DMS53 treated with DMSO at 0.1 percent for 48 hours (cell line): Measurements from ENCODE around the gene CASP6.

Source experiments
- DNase-seq: peaks from one replicate; lab custom pipeline; 2025; ENCODE audit not compliant: unreplicated experiment; lab: John Stamatoyannopoulos, UW

CASP6 gene

DNA sequence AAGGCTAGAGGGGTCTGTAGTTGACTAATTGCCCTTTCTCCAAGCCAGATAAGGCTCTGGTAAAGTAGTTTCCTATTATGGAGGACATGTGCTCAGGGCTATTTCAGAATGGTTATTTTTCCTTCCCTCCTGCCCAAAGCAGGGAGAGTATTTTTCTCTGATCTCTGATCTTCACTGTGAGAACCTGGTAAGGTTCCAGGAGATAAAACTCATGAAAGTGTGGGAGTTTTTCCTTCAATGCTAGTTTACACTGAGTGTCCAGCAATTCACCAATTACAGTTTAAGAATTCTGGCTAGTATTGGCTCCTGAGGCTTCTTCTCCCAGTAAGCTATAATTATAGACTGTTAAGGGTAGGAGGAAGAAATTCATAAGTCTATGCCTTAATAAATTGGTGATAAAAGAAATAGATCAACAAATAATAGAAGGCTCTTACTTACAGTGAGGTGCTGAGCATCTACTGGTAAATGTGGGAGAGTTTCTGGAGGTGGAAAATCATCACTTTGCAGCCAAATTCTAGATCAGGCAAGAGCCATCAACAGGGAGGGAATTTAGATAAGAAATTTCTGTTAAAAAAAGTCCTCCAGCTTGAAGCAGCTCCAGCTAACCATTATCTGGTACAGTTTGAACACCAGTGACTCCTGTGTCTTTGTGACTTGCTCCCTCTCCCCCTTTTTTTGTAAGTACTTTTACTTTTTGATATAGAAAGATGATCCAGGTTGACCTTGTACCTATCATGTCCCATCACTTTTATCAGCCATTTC lies 30.9 kb downstream of the CASP6 start:
- DNase-seq = no peak

DNA sequence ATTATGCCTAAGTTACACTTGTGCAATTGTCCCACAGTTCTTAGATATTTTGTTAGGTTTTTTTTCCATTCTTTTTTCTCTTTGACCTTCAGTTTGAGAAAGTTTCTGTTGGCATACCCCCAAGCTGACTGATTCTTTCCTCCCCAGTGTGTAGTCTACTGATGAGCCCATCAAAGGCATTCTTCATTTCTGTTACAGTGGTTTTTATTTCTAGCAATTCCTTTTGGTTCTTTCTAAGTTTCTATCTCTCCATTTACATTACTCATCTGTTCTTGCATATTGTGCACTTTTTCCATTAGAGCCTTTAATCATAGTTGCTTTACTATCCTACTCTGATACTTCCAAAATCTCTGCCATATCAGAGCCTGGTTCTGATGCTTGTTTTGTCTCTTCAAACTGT lies 31.9 kb downstream of the CASP6 start:
- DNase-seq = no peak

GRCh38 chr4:109665783-109666485 lies 37.3 kb downstream of the CASP6 start:
- DNase-seq = no peak

- no peak for DNase-seq
These were observed 40.5 kb downstream of the CASP6 start for GRCh38 chr4:109662771-109663170.

GRCh38 chr4:109662116-109662515 lies 41.1 kb downstream of the CASP6 start:
- DNase-seq = no peak

- no peak for DNase-seq
These were observed 44.3 kb downstream of the CASP6 start for GRCh38 chr4:109658871-109659410.

- no peak for DNase-seq
These were observed 45.3 kb downstream of the CASP6 start for GRCh38 chr4:109657854-109658418.

DNA sequence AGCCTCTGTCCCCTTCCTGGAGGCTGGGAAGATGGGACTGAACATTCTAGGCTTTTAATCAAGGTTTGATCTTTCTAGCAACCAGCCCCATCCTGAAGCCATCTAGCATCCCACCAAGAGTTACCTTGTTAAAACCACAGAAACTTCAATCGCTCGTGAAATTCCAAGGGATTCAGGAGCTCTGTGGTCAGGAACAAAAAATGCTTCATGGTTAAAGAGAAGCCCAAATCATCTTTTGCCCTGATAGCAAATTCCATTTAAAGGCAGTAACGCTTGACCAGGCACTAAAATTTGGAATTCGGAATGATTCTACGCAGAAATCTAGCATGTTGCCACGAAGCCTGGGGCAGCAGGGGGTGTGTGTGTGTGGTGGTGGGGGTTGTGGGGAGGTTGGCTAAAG lies 47.8 kb downstream of the CASP6 start:
- no peak for DNase-seq

GRCh38 chr4:109649872-109650271 lies 53.4 kb downstream of the CASP6 start:
- no peak for DNase-seq

- no peak for DNase-seq
These were observed 54.2 kb downstream of the CASP6 start for GRCh38 chr4:109648997-109649575.

DNA sequence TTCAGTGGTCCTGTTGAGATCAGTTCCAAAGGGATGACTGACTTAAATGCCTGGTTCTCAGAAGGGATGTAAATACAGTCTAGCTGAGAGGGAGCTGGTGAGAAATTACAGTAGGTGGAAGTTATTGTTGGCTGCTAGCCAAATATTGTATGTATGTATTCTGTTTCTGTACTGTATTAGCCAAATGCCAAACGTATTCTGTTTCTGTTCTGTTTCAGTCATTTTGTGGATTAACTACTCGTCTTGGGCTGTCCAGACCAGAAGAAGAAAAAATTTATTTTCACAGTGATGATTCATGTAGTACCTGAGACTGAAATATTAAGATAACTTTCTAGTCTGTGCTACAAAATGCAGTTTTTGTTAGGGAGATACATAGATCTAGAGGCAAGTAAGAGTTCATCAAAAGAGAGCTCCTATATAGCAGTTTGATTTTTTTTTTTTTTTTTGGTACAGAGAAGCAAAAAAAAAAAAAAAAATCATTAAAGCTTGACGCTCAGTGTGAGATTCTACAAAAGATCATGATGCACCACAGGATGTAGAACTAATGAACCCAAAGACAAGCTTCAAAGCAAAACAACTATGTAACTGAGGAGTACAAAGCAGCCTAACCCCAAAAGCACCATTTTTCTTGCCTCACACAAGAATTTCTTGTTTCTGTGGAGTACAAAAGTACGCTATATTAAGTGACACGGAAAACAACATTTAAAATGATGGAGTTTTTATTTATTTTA lies 54.8 kb downstream of the CASP6 start:
- no peak for DNase-seq

- no peak for DNase-seq
These were observed 57.2 kb downstream of the CASP6 start for GRCh38 chr4:109645874-109646710.

DNA sequence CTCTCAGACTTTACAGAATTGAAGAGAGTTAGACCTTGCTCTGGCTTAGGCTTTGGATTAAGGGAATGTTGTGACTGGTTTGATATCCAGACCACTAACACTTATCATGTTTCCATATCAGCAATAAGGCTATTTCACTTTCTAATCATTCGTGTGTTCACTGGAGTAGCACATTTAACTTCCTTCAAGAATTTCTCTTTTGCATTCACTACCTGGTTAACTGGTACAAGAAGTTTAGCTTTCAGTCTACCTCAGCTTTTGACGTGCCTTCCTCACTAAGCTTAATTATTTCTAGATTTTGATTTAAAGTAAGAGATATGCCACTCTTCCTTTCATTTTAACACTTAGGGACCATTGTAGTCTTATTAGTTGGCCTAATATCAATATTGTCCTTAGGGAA lies 62.6 kb downstream of the CASP6 start:
- no peak for DNase-seq
